NT2/D1 (cell line): ENCODE data around the gene PLXNA2.

Experiments
- DNase-seq: peaks from one replicate; pipeline ENCODE4 v3.0.0-alpha.2; 2011; ENCODE audit warnings: low read depth, low spot score
- H3K27me3 ChIP-seq: 2 replicates; pipeline ENCODE4 v1.6.0; 2011; ENCODE audit warnings: mild to moderate bottlenecking; ENCODE audit not compliant: insufficient read length, insufficient read depth
- H3K36me3 ChIP-seq: 2 replicates; pipeline ENCODE4 v1.6.1; 2011; ENCODE audit warnings: mild to moderate bottlenecking, low read length, mixed read lengths; ENCODE audit not compliant: insufficient read depth, insufficient read length
- H3K4me1 ChIP-seq: 2 replicates; pipeline ENCODE4 v1.5.1; 2011; ENCODE audit not compliant: insufficient read depth, insufficient read length
- H3K4me3 ChIP-seq: 2 replicates; pipeline ENCODE4 v1.5.1; 2011; ENCODE audit warnings: low read depth; ENCODE audit not compliant: insufficient read length
- H3K9ac ChIP-seq: 2 replicates; pipeline ENCODE4 v1.6.0; 2011; ENCODE audit warnings: low read depth; ENCODE audit not compliant: insufficient read length
- H3K9me3 ChIP-seq: 2 replicates; pipeline ENCODE4 v1.5.1; 2011; ENCODE audit warnings: mild to moderate bottlenecking, low read length; ENCODE audit not compliant: insufficient read depth
- SUZ12 ChIP-seq: IDR thresholded peaks from 2 replicates; pipeline ENCODE4 v1.6.1; 2011; ENCODE audit not compliant: insufficient read length, insufficient read depth; ENCODE audit errors: extremely low read depth
- YY1 ChIP-seq: IDR thresholded peaks from 2 replicates; pipeline ENCODE4 v1.6.1; 2011; ENCODE audit not compliant: insufficient read length, insufficient read depth
- ZNF274 ChIP-seq: IDR thresholded peaks from 2 replicates; pipeline ENCODE4 v1.6.1; 2011; ENCODE audit warnings: mild to moderate bottlenecking, low read depth, low read length

Gene PLXNA2

GRCh38 chr1:208169081-208169879 lies 74.9 kb downstream of the PLXNA2 start:
- peaks cover 8% of the 10 kb centered on the region for H3K36me3 ChIP-seq
- no peak for TF ChIP-seq ZNF274
- no peak for TF ChIP-seq SUZ12
- no peak for TF ChIP-seq YY1
- H3K4me1 ChIP-seq = peaks cover 7% of the 10 kb centered on the region
- no peak for DNase-seq
- no peaks in the 10 kb centered on the region for H3K9me3 ChIP-seq
- H3K9ac ChIP-seq = no peak overlapping the region
- H3K27me3 ChIP-seq = no peaks in the 10 kb centered on the region
- no peak overlapping the region for H3K4me3 ChIP-seq

GRCh38 chr1:208167261-208167869 lies 76.8 kb downstream of the PLXNA2 start:
- peaks cover 6% of the 10 kb centered on the region for H3K4me1 ChIP-seq

GRCh38 chr1:208166340-208167138 lies 77.6 kb downstream of the PLXNA2 start:
- TF ChIP-seq SUZ12 (no peak), ZNF274 (no peak), YY1 (no peak)
- DNase-seq = no peak
- no peak overlapping the region for H3K9ac ChIP-seq

More at GRCh38 chr1:208167261-208167869, 76.8 kb downstream of the PLXNA2 start:
- Histone ChIP-seq H3K9ac (no peak overlapping the region), H3K9me3 (no peaks in the 10 kb centered on the region), H3K4me3 (no peak overlapping the region), H3K36me3 (peaks cover 3% of the 10 kb centered on the region), H3K27me3 (no peaks in the 10 kb centered on the region)
- DNase-seq = no peak
- TF ChIP-seq SUZ12 (no peak), ZNF274 (no peak), YY1 (no peak)

GRCh38 chr1:208165659-208166058 lies 78.5 kb downstream of the PLXNA2 start:
- Histone ChIP-seq H3K9ac (no peak overlapping the region), H3K9me3 (no peaks in the 10 kb centered on the region), H3K4me3 (no peak overlapping the region), H3K27me3 (no peaks in the 10 kb centered on the region), H3K4me1 (peaks cover 6% of the 10 kb centered on the region), H3K36me3 (peaks cover 3% of the 10 kb centered on the region)
- TF ChIP-seq ZNF274 (no peak), SUZ12 (no peak), YY1 (no peak)
- no peak for DNase-seq

More at GRCh38 chr1:208166340-208167138, 77.6 kb downstream of the PLXNA2 start:
- H3K27me3 ChIP-seq = no peaks in the 10 kb centered on the region
- no peaks in the 10 kb centered on the region for H3K9me3 ChIP-seq
- H3K4me1 ChIP-seq = peaks cover 6% of the 10 kb centered on the region
- peaks cover 3% of the 10 kb centered on the region for H3K36me3 ChIP-seq
- no peak overlapping the region for H3K4me3 ChIP-seq

GRCh38 chr1:208164609-208165008 lies 79.6 kb downstream of the PLXNA2 start:
- Histone ChIP-seq H3K27me3 (no peaks in the 10 kb centered on the region), H3K4me3 (no peak overlapping the region), H3K36me3 (peaks cover 3% of the 10 kb centered on the region), H3K9ac (no peak overlapping the region), H3K9me3 (no peaks in the 10 kb centered on the region), H3K4me1 (peaks cover 13% of the 10 kb centered on the region)
- DNase-seq = no peak
- TF ChIP-seq ZNF274 (no peak), YY1 (no peak), SUZ12 (no peak)

- H3K27me3 ChIP-seq = no peaks in the 10 kb centered on the region
- no peak overlapping the region for H3K4me3 ChIP-seq
- H3K9ac ChIP-seq = no peak overlapping the region
- H3K9me3 ChIP-seq = no peaks in the 10 kb centered on the region
- peaks cover 13% of the 10 kb centered on the region for H3K4me1 ChIP-seq
- TF ChIP-seq ZNF274 (no peak), SUZ12 (no peak), YY1 (no peak)
- no peaks in the 10 kb centered on the region for H3K36me3 ChIP-seq
- DNase-seq = no peak
Observed at GRCh38 chr1:208163539-208163938, 80.6 kb downstream of the PLXNA2 start.
